ENCODE data around the gene SYK. TPM values are rescaled to one million over a fixed set of nuclear protein-coding genes. Genes with fewer than 3 reads are reported as not detected.

The SYK gene
- total RNA-seq, 1 experiment from 2014 or later: 9.0 TPM

DNA sequence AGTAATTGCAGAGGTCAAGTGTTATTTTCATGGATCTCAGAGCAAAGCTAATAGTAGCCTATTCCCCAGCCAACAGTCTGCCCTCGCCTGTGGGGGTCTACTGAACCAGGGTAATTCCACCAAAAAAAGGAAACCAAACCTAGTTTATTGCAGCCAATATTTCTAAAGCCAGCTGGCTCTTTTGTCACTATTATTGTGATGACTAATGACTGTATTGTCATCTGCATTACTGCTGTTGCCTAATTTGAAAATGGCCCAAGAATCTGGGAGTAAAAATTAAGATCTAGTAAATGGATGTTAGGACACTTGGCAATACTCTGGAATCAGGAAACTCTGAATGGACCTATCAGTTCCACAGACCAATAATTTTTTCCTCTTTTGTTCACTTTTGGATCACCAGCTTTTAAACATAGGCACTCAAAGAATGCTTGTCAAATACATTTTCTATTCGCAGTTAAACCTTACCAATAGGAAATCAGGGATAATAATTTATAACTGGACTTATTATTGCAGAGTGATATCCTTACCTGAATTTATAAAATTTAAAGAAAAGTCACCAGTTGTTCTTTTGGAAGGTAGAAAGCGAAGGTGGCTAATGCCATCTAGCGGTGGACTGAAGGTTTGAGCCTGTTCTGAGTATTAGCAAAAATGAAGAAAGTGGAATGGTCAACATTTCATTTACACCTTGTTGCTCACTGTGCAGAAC, 69.2 kb downstream of the SYK start:
- Histone ChIP-seq H3K36me3 (ENCODE audit: control insufficient read depth in 1 of 2, insufficient read depth in 2 of 2, low read length in 2 of 2) (no peaks in the 10 kb centered on the region), H3K4me3 (replicated peaks in 1 of 2; ENCODE audit: low read depth in 1 of 2, low read length in 2 of 2) (no peak overlapping the region), H3K9me3 (ENCODE audit: control insufficient read depth in 1 of 2, insufficient read depth in 1 of 2, low read depth in 1 of 2, low read length in 2 of 2) (no peaks in the 10 kb centered on the region), H3K9ac (ENCODE audit: low read length) (no peak overlapping the region), H3K4me1 (ENCODE audit: control insufficient read depth in 1 of 2, insufficient read depth in 2 of 2, low read length in 2 of 2) (no peaks in the 10 kb centered on the region), H3K27me3 (ENCODE audit: insufficient read depth, low read length) (no peaks in the 10 kb centered on the region), H2AFZ (ENCODE audit: low read depth, low read length, poor library complexity, severe bottlenecking) (no peak overlapping the region), H3K79me2 (ENCODE audit: insufficient read depth, low read length) (no peaks in the 10 kb centered on the region), H3K27ac (ENCODE audit: low read depth, low read length) (no peak overlapping the region), H3K9me2 (ENCODE audit: insufficient read depth) (no peaks in the 10 kb centered on the region), H4K20me1 (ENCODE audit: insufficient read depth) (no peaks in the 10 kb centered on the region), H3K4me2 (ENCODE audit: low read length) (no peak overlapping the region)
- ATAC-seq: peak; percentile 69
- TF ChIP-seq CEBPB (IDR thresholded peaks at IDR 0.05; ENCODE audit: low read depth) (peak; percentile 18; the same call in 1 of the 2 replicates), SIN3A (IDR thresholded peaks at IDR 0.05; ENCODE audit: low read depth) (no peak), EZH2phosphoT487 (IDR thresholded peaks at IDR 0.05; ENCODE audit: borderline replicate concordance) (no peak), ZNF274 (IDR thresholded peaks at IDR 0.05; ENCODE audit: low read depth, low read length) (no peak), RAD21 (IDR thresholded peaks at IDR 0.05; ENCODE audit: low read depth) (peak; percentile 85), EZH2 (IDR thresholded peaks at IDR 0.05) (no peak), CBX3 (IDR thresholded peaks at IDR 0.05; ENCODE audit: low read depth) (no peak)
- TF ChIP-seq, protein P1, sequence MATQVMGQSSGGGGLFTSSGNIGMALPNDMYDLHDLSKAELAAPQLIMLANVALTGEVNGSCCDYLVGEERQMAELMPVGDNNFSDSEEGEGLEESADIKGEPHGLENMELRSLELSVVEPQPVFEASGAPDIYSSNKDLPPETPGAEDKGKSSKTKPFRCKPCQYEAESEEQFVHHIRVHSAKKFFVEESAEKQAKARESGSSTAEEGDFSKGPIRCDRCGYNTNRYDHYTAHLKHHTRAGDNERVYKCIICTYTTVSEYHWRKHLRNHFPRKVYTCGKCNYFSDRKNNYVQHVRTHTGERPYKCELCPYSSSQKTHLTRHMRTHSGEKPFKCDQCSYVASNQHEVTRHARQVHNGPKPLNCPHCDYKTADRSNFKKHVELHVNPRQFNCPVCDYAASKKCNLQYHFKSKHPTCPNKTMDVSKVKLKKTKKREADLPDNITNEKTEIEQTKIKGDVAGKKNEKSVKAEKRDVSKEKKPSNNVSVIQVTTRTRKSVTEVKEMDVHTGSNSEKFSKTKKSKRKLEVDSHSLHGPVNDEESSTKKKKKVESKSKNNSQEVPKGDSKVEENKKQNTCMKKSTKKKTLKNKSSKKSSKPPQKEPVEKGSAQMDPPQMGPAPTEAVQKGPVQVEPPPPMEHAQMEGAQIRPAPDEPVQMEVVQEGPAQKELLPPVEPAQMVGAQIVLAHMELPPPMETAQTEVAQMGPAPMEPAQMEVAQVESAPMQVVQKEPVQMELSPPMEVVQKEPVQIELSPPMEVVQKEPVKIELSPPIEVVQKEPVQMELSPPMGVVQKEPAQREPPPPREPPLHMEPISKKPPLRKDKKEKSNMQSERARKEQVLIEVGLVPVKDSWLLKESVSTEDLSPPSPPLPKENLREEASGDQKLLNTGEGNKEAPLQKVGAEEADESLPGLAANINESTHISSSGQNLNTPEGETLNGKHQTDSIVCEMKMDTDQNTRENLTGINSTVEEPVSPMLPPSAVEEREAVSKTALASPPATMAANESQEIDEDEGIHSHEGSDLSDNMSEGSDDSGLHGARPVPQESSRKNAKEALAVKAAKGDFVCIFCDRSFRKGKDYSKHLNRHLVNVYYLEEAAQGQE (IDR thresholded peaks at IDR 0.05; ENCODE audit: low read depth): no peak
- TF ChIP-seq, protein P2, sequence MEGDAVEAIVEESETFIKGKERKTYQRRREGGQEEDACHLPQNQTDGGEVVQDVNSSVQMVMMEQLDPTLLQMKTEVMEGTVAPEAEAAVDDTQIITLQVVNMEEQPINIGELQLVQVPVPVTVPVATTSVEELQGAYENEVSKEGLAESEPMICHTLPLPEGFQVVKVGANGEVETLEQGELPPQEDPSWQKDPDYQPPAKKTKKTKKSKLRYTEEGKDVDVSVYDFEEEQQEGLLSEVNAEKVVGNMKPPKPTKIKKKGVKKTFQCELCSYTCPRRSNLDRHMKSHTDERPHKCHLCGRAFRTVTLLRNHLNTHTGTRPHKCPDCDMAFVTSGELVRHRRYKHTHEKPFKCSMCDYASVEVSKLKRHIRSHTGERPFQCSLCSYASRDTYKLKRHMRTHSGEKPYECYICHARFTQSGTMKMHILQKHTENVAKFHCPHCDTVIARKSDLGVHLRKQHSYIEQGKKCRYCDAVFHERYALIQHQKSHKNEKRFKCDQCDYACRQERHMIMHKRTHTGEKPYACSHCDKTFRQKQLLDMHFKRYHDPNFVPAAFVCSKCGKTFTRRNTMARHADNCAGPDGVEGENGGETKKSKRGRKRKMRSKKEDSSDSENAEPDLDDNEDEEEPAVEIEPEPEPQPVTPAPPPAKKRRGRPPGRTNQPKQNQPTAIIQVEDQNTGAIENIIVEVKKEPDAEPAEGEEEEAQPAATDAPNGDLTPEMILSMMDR (IDR thresholded peaks at IDR 0.05 in 2 of 3, conservative IDR thresholded peaks at IDR 0.05 in 1 of 3; ENCODE audit: borderline replicate concordance in 1 of 3, insufficient read depth in 1 of 3, low read depth in 2 of 3, low read length in 2 of 3): peak; percentile 72 to 91 (median 84); a peak in 5 of 6 replicates
- TF ChIP-seq, protein P3, sequence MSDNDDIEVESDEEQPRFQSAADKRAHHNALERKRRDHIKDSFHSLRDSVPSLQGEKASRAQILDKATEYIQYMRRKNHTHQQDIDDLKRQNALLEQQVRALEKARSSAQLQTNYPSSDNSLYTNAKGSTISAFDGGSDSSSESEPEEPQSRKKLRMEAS (IDR thresholded peaks at IDR 0.05): no peak
- ChIA-PET POLR2A (no interaction called here), CTCF (interaction anchor here (0.6 to 3.4 kb wide), 8 partner anchors 9 to 1273 kb away, joined by 3 to 19 read pairs (median 4); no protein-coding TSS in a partner anchor), RAD21 (ENCODE audit: low non-redundant PET in 1 of 2, low total read pairs in 2 of 2, uncharacterized antibody in 2 of 2, unreplicated experiment in 2 of 2) (no interaction called here)
- intact Hi-C loops (cut with micrococcal nuclease): loop anchor here (1.0 to 10.0 kb wide), 6 partner anchors 96 to 1272 kb away; partner anchors contain the start of gene DIRAS2
- peak; percentile 27 for DNase-seq (ENCODE audit: low read depth, low spot score)
- BruUV-seq (replicated peaks): no TSS peak

Measured in HCT116 (cell line).